ENCODE data around the gene DCN.

Gene DCN

GRCh38 chr12:91182636-91183455, at the start of gene DCN:
Gene DCN (minus strand): TSS chr12:91182817. CDS start chr12:91178552, 4,265 bp downstream.
- no peak for DNase-seq
- no peak within 1 kb of the TSS for H3K4me3 ChIP-seq (ENCODE audit: low read depth, low read length)

GRCh38 chr12:91230841-91231240, 48.2 kb upstream of the DCN start:
- no peak for DNase-seq
- Histone ChIP-seq H3K4me3 (ENCODE audit: low read depth, low read length) (no peak overlapping the region), H3K9me3 (ENCODE audit: severe bottlenecking) (peaks cover 2% of the 10 kb centered on the region), H3K36me3 (no peaks in the 10 kb centered on the region), H3K27me3 (ENCODE audit: insufficient read depth, low read depth, severe bottlenecking) (no peaks in the 10 kb centered on the region), H3K27ac (no peak overlapping the region)
- TF ChIP-seq CTCF (IDR thresholded peaks at IDR 0.05; ENCODE audit: low read depth, low read length): no peak

More at GRCh38 chr12:91182636-91183455, at the start of gene DCN:
- Histone ChIP-seq H3K36me3 (no peaks in the 10 kb centered on the region), H3K27ac (no peak within 1 kb of the TSS), H3K9me3 (ENCODE audit: severe bottlenecking) (no peaks in the 10 kb centered on the region), H3K27me3 (ENCODE audit: insufficient read depth, low read depth, severe bottlenecking) (no peaks in the 10 kb centered on the region)
- no peak for TF ChIP-seq CTCF (IDR thresholded peaks at IDR 0.05; ENCODE audit: low read depth, low read length)

- no peak for DNase-seq
- no peaks in the 10 kb centered on the region for H3K27me3 ChIP-seq (ENCODE audit: insufficient read depth, low read depth, severe bottlenecking)
- no peaks in the 10 kb centered on the region for H3K9me3 ChIP-seq (ENCODE audit: severe bottlenecking)
- no peak overlapping the region for H3K4me3 ChIP-seq (ENCODE audit: low read depth, low read length)
- no peak overlapping the region for H3K27ac ChIP-seq
- no peak for TF ChIP-seq CTCF (IDR thresholded peaks at IDR 0.05; ENCODE audit: low read depth, low read length)
- H3K36me3 ChIP-seq: no peaks in the 10 kb centered on the region
Observed at GRCh38 chr12:91226951-91227350, 44.3 kb upstream of the DCN start.

- H3K4me3 ChIP-seq (ENCODE audit: low read depth, low read length): no peak overlapping the region
- H3K27ac ChIP-seq: no peak overlapping the region
- TF ChIP-seq CTCF (IDR thresholded peaks at IDR 0.05; ENCODE audit: low read depth, low read length): no peak
- H3K9me3 ChIP-seq (ENCODE audit: severe bottlenecking): no peaks in the 10 kb centered on the region
- DNase-seq: no peak
- H3K27me3 ChIP-seq (ENCODE audit: insufficient read depth, low read depth, severe bottlenecking): no peaks in the 10 kb centered on the region
- no peaks in the 10 kb centered on the region for H3K36me3 ChIP-seq
Observed at GRCh38 chr12:91225316-91225715, 42.7 kb upstream of the DCN start.

GRCh38 chr12:91224401-91224800, 41.8 kb upstream of the DCN start:
- H3K9me3 ChIP-seq (ENCODE audit: severe bottlenecking): no peaks in the 10 kb centered on the region
- H3K27me3 ChIP-seq (ENCODE audit: insufficient read depth, low read depth, severe bottlenecking): no peaks in the 10 kb centered on the region
- no peak for DNase-seq
- no peak for TF ChIP-seq CTCF (IDR thresholded peaks at IDR 0.05; ENCODE audit: low read depth, low read length)
- H3K27ac ChIP-seq: no peak overlapping the region
- no peaks in the 10 kb centered on the region for H3K36me3 ChIP-seq
- H3K4me3 ChIP-seq (ENCODE audit: low read depth, low read length): no peak overlapping the region

- DNase-seq: no peak
- TF ChIP-seq CTCF (IDR thresholded peaks at IDR 0.05; ENCODE audit: low read depth, low read length): no peak
- H3K27ac ChIP-seq: no peak overlapping the region
- H3K9me3 ChIP-seq (ENCODE audit: severe bottlenecking): no peaks in the 10 kb centered on the region
- no peaks in the 10 kb centered on the region for H3K36me3 ChIP-seq
- no peaks in the 10 kb centered on the region for H3K27me3 ChIP-seq (ENCODE audit: insufficient read depth, low read depth, severe bottlenecking)
- no peak overlapping the region for H3K4me3 ChIP-seq (ENCODE audit: low read depth, low read length)
Observed at GRCh38 chr12:91222746-91223145, 40.1 kb upstream of the DCN start.
